Body of pancreas (tissue), 4 donors: ENCODE results near the gene OR5V1.

Experiments
- CTCF ChIP-seq, 7 experiments: fragments of 450-650 bp in 4 of 7; fragments of 200-600 bp in 3 of 7; sonication (generic) in 3 of 7; IDR thresholded peaks; one replicate each; pipeline ENCODE4 v1.5.1; 2016 to 2019; ENCODE audit warnings: antibody characterized with exemption in 7 of 7
- POLR2A ChIP-seq, 3 donors: fragments of 450-650 bp; IDR thresholded peaks; one replicate each; pipeline ENCODE4 v1.6.1; 2016; ENCODE audit warnings: antibody characterized with exemption in 3 of 3, mild to moderate bottlenecking in 2 of 3

GRCh38 chr6:29332676-29333075 lies 36.0 kb downstream of the OR5V1 start:
- TF ChIP-seq CTCF (IDR thresholded peaks at IDR 0.05) (no peak), POLR2A (IDR thresholded peaks at IDR 0.05) (no peak)
